Right atrium auricular region (tissue), 2 donors: ENCODE data around the gene TOB2. TPM values are rescaled to one million over a fixed set of nuclear protein-coding genes. Genes with fewer than 3 reads are reported as not detected.
A peak's percentile ranks its signal among the peaks of the same experiment; 100 is the strongest.

Experiments used
- DNase-seq: peaks from one replicate; pipeline ENCODE4 v3.0.0-alpha.2; 2019; ENCODE audit warnings: low spot score
- H3K27ac ChIP-seq, 2 donors: fragments of 200-600 bp; sonication (generic); 1 replicate in 1 of 2; 2 replicates in 1 of 2; pipeline ENCODE4 v1.5.1; 2016 to 2019
- H3K27me3 ChIP-seq, 2 donors: fragments of 200-600 bp; sonication (generic); one replicate each; pipeline versions ENCODE4 v1.5.1 to v1.6.0; 2017 to 2019
- H3K36me3 ChIP-seq: fragments of 200-600 bp; sonication (generic); one replicate; pipeline ENCODE4 v1.5.1; 2016
- H3K4me1 ChIP-seq, 2 donors: fragments of 200-600 bp; sonication (generic); one replicate each; pipeline versions ENCODE4 v1.5.1 to v1.6.0; 2017 to 2019
- H3K4me3 ChIP-seq, 2 donors: fragments of 200-600 bp; sonication (generic); 1 replicate in 1 of 2; 2 replicates in 1 of 2; pipeline ENCODE4 v1.5.1; 2017 to 2019; ENCODE audit warnings: mild to moderate bottlenecking in 1 of 2, moderate library complexity in 1 of 2
- H3K9me3 ChIP-seq, 2 donors: fragments of 200-600 bp; sonication (generic); one replicate each; pipeline ENCODE4 v1.5.1; 2019
- CTCF ChIP-seq, 2 donors: fragments of 200-600 bp; sonication (generic); IDR thresholded peaks; one replicate each; pipeline ENCODE4 v1.5.1; 2019; ENCODE audit warnings: antibody characterized with exemption in 2 of 2
- total RNA-seq, 2 donors: library from RNA; depleted of rRNA; stranded (reverse); fragments of >200 nt; gene quantifications; one replicate each; pipeline ENCODE4 v1.1.0, GENCODE V29; 2016

TOB2 gene
- total RNA-seq, 2 donors from 2014 or later = 49.1 to 55.3 TPM

- DNase-seq = no peak
- Histone ChIP-seq H3K4me3 (no peak overlapping the region), H3K27me3 (no peaks in the 10 kb centered on the region)
These were observed 47.7 kb downstream of the TOB2 start for GRCh38 chr22:41398921-41399320.

GRCh38 chr22:41397143-41397811, 49.3 kb downstream of the TOB2 start:
- no peak overlapping the region for H3K4me3 ChIP-seq
- H3K27ac ChIP-seq = no peak overlapping the region
- peaks cover 0 to 18% of the 10 kb centered on the region in 2 donors for H3K4me1 ChIP-seq
- no peaks in the 10 kb centered on the region for H3K9me3 ChIP-seq
- H3K27me3 ChIP-seq = no peaks in the 10 kb centered on the region
- TF ChIP-seq CTCF (IDR thresholded peaks at IDR 0.05) = no peak
- no peak for DNase-seq
- H3K36me3 ChIP-seq = peaks cover 46% of the 10 kb centered on the region

More at GRCh38 chr22:41398921-41399320, 47.7 kb downstream of the TOB2 start:
- no peak for TF ChIP-seq CTCF (IDR thresholded peaks at IDR 0.05)
- H3K4me1 ChIP-seq = peaks cover 0 to 33% of the 10 kb centered on the region in 2 donors
- peaks cover 42% of the 10 kb centered on the region for H3K36me3 ChIP-seq
- no peak overlapping the region for H3K27ac ChIP-seq
- H3K9me3 ChIP-seq = no peaks in the 10 kb centered on the region

- no peak for DNase-seq
- no peak for TF ChIP-seq CTCF (IDR thresholded peaks at IDR 0.05)
- Histone ChIP-seq H3K27ac (no peak overlapping the region), H3K9me3 (no peaks in the 10 kb centered on the region), H3K4me1 (peaks cover 0 to 10% of the 10 kb centered on the region in 2 donors), H3K36me3 (peaks cover 60% of the 10 kb centered on the region), H3K4me3 (no peak overlapping the region), H3K27me3 (no peaks in the 10 kb centered on the region)
These were observed 50.9 kb downstream of the TOB2 start for GRCh38 chr22:41395531-41396240.

GRCh38 chr22:41394012-41394356, 52.6 kb downstream of the TOB2 start:
- H3K27ac ChIP-seq = peak overlapping the region; percentile 46 to 62
- no peaks in the 10 kb centered on the region for H3K27me3 ChIP-seq
- H3K9me3 ChIP-seq = no peaks in the 10 kb centered on the region
- DNase-seq = no peak
- H3K4me3 ChIP-seq = no peak overlapping the region
- H3K36me3 ChIP-seq = peaks cover 76% of the 10 kb centered on the region
- peaks cover 0 to 10% of the 10 kb centered on the region in 2 donors for H3K4me1 ChIP-seq
- no peak for TF ChIP-seq CTCF (IDR thresholded peaks at IDR 0.05)

- H3K36me3 ChIP-seq = peaks cover 48% of the 10 kb centered on the region
These were observed 59.3 kb downstream of the TOB2 start for GRCh38 chr22:41387341-41387740.

More at GRCh38 chr22:41387341-41387740, 59.3 kb downstream of the TOB2 start:
- Histone ChIP-seq H3K27ac (no peak overlapping the region), H3K4me3 (no peak overlapping the region), H3K4me1 (peaks cover 0 to 23% of the 10 kb centered on the region in 2 donors), H3K27me3 (no peaks in the 10 kb centered on the region), H3K9me3 (no peaks in the 10 kb centered on the region)
- TF ChIP-seq CTCF (IDR thresholded peaks at IDR 0.05) = no peak
- no peak for DNase-seq
